SK-N-SH (cell line): ENCODE results near the gene VWA3B. TPM values are rescaled to one million over a fixed set of nuclear protein-coding genes. Genes with fewer than 3 reads are reported as not detected.

Source experiments
- CTCF ChIA-PET: fragments of 300-600, 350-600 bp; formaldehyde crosslinking; extraction: SDS; loops from one replicate; lab custom pipeline; 2021; lab: Yijun Ruan, JAX
- POLR2A ChIA-PET: fragments of 350-600 bp; sonication (Branson Sonifier 250); formaldehyde crosslinking; extraction: SDS; loops from one replicate; lab custom pipeline; 2020; ENCODE audit warnings: antibody characterized with exemption, inconsistent platforms; lab: Yijun Ruan, JAX
- DNase-seq: peaks from one replicate; pipeline ENCODE4 v3.0.0; 2012
- H2AFZ ChIP-seq: fragments of 200-600 bp; sonication (generic); 2 replicates; pipeline ENCODE4 v1.8.1; 2016; ENCODE audit warnings: antibody characterized with exemption, mild to moderate bottlenecking, low read depth
- H3F3A ChIP-seq: fragments of 200-600 bp; sonication (generic); replicated peaks from 2 replicates; pipeline ENCODE3; 2016; ENCODE audit warnings: antibody characterized with exemption, mild to moderate bottlenecking; ENCODE audit not compliant: insufficient read depth
- H3K27ac ChIP-seq, 2 experiments: fragments of 200-500 bp in 1 of 2; fragments of 200-600 bp in 1 of 2; sonication (Bioruptor generic) in 1 of 2; sonication (generic), shearing (Covaris generic) in 1 of 2; 2 replicates each; pipeline versions ENCODE4 v1.5.1 to v1.6.1; 2014 to 2016; ENCODE audit warnings: low read depth in 2 of 2, inconsistent platforms in 1 of 2, low read length in 1 of 2, mild to moderate bottlenecking in 1 of 2, mixed read lengths in 1 of 2
- H3K27me3 ChIP-seq: fragments of 200-600 bp; sonication (generic), shearing (Covaris generic); 2 replicates; pipeline ENCODE4 v1.6.1; 2016; ENCODE audit warnings: mixed run types; ENCODE audit not compliant: insufficient read depth
- H3K36me3 ChIP-seq, 2 experiments: fragments of 200-500 bp in 1 of 2; fragments of 200-600 bp in 1 of 2; sonication (Bioruptor generic) in 1 of 2; sonication (generic) in 1 of 2; replicated peaks in 1 of 2; 2 replicates each; pipeline versions ENCODE3 to v1.5.1; 2014 to 2016; ENCODE audit warnings: low read length in 1 of 2, mild to moderate bottlenecking in 1 of 2; ENCODE audit not compliant: insufficient read depth in 2 of 2, control insufficient read depth in 1 of 2
- H3K4me1 ChIP-seq, 2 experiments: fragments of 200-500 bp in 1 of 2; fragments of 200-600 bp in 1 of 2; sonication (Bioruptor generic) in 1 of 2; sonication (generic), shearing (Covaris generic) in 1 of 2; 2 replicates each; pipeline versions ENCODE4 v1.5.1 to v1.6.1; 2014 to 2016; ENCODE audit warnings: low read depth in 1 of 2, low read length in 1 of 2, mixed run types in 1 of 2; ENCODE audit not compliant: insufficient read depth in 2 of 2, control insufficient read depth in 1 of 2
- H3K4me2 ChIP-seq: fragments of 200-600 bp; sonication (generic), shearing (Covaris generic); 2 replicates; pipeline ENCODE4 v1.6.1; 2017; ENCODE audit warnings: mixed run types
- H3K4me3 ChIP-seq, 2 experiments: fragments of 200-500 bp in 1 of 2; fragments of 200-600 bp in 1 of 2; sonication (Bioruptor generic) in 1 of 2; sonication (generic), shearing (Covaris generic) in 1 of 2; 2 replicates each; pipeline versions ENCODE4 v1.5.1 to v1.8.1; 2014 to 2016; ENCODE audit warnings: low read depth in 2 of 2, inconsistent platforms in 1 of 2, low read length in 1 of 2, mild to moderate bottlenecking in 1 of 2, mixed read lengths in 1 of 2, moderate library complexity in 1 of 2
- H3K79me2 ChIP-seq: fragments of 200-600 bp; sonication (generic); 2 replicates; pipeline ENCODE4 v1.8.1; 2017; ENCODE audit warnings: mild to moderate bottlenecking; ENCODE audit not compliant: insufficient read depth
- H3K9ac ChIP-seq: fragments of 200-600 bp; sonication (generic); 2 replicates; pipeline ENCODE4 v1.6.1; 2017; ENCODE audit warnings: mixed run types
- H3K9me2 ChIP-seq: fragments of 200-600 bp; sonication (generic); 2 replicates; pipeline ENCODE4 v1.6.1; 2017; ENCODE audit warnings: mixed run types
- H3K9me3 ChIP-seq: fragments of 200-600 bp; sonication (generic); 2 replicates; pipeline ENCODE4 v1.6.1; 2017; ENCODE audit warnings: mixed run types, mild to moderate bottlenecking, moderate library complexity
- H4K20me1 ChIP-seq: fragments of 200-600 bp; sonication (generic); 2 replicates; pipeline ENCODE4 v1.6.1; 2017; ENCODE audit warnings: mild to moderate bottlenecking, mixed run types; ENCODE audit not compliant: insufficient read depth
- FOSL2 ChIP-seq: IDR thresholded peaks from 2 replicates; pipeline ENCODE4 v1.4.0; 2012; ENCODE audit warnings: low read depth, mild to moderate bottlenecking, moderate library complexity, borderline replicate concordance
- FOXJ3 ChIP-seq: sonication (generic); formaldehyde crosslinking; IDR thresholded peaks from 2 replicates; pipeline ENCODE4 v1.5.1; 2020; ENCODE audit warnings: mild to moderate bottlenecking, missing genetic modification reagents
- JUND ChIP-seq: IDR thresholded peaks from 2 replicates; pipeline ENCODE4 v1.4.0; 2012
- NFIC ChIP-seq: IDR thresholded peaks from 2 replicates; pipeline ENCODE4 v1.4.0; 2012; ENCODE audit warnings: borderline replicate concordance
- RXRA ChIP-seq: IDR thresholded peaks from 2 replicates; pipeline ENCODE4 v1.4.0; 2012; ENCODE audit warnings: low read depth, mild to moderate bottlenecking, borderline replicate concordance
- YY1 ChIP-seq: IDR thresholded peaks from 2 replicates; pipeline ENCODE4 v1.4.0; 2012; ENCODE audit warnings: low read depth, mild to moderate bottlenecking
- WGBS: methylation state at CpG from one replicate; pipeline ENCODE4 v1.1.6; 2017; ENCODE audit warnings: low lambda C conversion rate; 5-methylcytosine and 5-hydroxymethylcytosine counted together
- polyA plus RNA-seq, 3 experiments: library from polyadenylated mRNA; depleted of rRNA; stranded (reverse); fragments of >200 nt; gene quantifications; 2 replicates each; pipeline ENCODE4 v1.2.3, GENCODE V29; 2012
- TF ChIP-seq, protein P1 (sequence below): fragments of 150-350 bp; IDR thresholded peaks from 2 replicates; pipeline ENCODE4 v1.6.1; 2016; ENCODE audit warnings: mild to moderate bottlenecking, low read depth, low read length
- TF ChIP-seq, protein P2 (sequence below): IDR thresholded peaks from 2 replicates; pipeline ENCODE4 v1.6.1; 2012; ENCODE audit warnings: mild to moderate bottlenecking, low read depth, low read length, moderate library complexity
- TF ChIP-seq, protein P3 (sequence below): IDR thresholded peaks from 2 replicates; pipeline ENCODE4 v1.4.0; 2012; ENCODE audit warnings: low read depth, borderline replicate concordance

VWA3B gene
- polyA plus RNA-seq, 1 of the 3 experiments (the other 2 are of a cell fraction) = not detected

DNA sequence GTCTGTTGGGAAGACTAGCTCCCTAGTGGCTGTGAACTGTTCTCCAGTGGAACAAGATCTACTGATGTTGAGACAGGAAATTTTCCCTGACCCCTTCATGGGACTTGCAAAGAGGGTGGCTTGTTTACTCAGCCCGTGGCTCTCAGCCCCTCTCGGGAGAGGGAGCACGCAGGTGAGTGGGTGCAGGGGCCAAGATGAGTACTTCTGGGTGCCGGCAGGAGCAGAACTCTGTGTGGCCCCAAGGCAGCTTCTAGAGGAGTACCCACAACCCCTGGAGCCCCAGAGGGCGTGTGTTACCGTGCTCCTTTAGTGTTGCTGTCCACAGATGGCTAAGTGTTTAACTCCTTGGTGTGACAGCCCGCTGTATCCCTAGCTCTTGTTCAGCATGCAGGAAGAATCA, 191.1 kb downstream of the VWA3B start:
- TF ChIP-seq JUND = no peak
- no peak for TF ChIP-seq FOXJ3 (CRISPR knock-in tag)
- no peak for TF ChIP-seq FOSL2
- TF ChIP-seq, protein P1, sequence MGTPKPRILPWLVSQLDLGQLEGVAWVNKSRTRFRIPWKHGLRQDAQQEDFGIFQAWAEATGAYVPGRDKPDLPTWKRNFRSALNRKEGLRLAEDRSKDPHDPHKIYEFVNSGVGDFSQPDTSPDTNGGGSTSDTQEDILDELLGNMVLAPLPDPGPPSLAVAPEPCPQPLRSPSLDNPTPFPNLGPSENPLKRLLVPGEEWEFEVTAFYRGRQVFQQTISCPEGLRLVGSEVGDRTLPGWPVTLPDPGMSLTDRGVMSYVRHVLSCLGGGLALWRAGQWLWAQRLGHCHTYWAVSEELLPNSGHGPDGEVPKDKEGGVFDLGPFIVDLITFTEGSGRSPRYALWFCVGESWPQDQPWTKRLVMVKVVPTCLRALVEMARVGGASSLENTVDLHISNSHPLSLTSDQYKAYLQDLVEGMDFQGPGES = no peak
- no peak for TF ChIP-seq YY1
- no peak for TF ChIP-seq NFIC
- TF ChIP-seq, protein P2, sequence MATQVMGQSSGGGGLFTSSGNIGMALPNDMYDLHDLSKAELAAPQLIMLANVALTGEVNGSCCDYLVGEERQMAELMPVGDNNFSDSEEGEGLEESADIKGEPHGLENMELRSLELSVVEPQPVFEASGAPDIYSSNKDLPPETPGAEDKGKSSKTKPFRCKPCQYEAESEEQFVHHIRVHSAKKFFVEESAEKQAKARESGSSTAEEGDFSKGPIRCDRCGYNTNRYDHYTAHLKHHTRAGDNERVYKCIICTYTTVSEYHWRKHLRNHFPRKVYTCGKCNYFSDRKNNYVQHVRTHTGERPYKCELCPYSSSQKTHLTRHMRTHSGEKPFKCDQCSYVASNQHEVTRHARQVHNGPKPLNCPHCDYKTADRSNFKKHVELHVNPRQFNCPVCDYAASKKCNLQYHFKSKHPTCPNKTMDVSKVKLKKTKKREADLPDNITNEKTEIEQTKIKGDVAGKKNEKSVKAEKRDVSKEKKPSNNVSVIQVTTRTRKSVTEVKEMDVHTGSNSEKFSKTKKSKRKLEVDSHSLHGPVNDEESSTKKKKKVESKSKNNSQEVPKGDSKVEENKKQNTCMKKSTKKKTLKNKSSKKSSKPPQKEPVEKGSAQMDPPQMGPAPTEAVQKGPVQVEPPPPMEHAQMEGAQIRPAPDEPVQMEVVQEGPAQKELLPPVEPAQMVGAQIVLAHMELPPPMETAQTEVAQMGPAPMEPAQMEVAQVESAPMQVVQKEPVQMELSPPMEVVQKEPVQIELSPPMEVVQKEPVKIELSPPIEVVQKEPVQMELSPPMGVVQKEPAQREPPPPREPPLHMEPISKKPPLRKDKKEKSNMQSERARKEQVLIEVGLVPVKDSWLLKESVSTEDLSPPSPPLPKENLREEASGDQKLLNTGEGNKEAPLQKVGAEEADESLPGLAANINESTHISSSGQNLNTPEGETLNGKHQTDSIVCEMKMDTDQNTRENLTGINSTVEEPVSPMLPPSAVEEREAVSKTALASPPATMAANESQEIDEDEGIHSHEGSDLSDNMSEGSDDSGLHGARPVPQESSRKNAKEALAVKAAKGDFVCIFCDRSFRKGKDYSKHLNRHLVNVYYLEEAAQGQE = no peak
- TF ChIP-seq, protein P3, sequence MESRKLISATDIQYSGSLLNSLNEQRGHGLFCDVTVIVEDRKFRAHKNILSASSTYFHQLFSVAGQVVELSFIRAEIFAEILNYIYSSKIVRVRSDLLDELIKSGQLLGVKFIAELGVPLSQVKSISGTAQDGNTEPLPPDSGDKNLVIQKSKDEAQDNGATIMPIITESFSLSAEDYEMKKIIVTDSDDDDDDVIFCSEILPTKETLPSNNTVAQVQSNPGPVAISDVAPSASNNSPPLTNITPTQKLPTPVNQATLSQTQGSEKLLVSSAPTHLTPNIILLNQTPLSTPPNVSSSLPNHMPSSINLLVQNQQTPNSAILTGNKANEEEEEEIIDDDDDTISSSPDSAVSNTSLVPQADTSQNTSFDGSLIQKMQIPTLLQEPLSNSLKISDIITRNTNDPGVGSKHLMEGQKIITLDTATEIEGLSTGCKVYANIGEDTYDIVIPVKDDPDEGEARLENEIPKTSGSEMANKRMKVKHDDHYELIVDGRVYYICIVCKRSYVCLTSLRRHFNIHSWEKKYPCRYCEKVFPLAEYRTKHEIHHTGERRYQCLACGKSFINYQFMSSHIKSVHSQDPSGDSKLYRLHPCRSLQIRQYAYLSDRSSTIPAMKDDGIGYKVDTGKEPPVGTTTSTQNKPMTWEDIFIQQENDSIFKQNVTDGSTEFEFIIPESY = no peak
- no peak for TF ChIP-seq RXRA
- H3K9me2 ChIP-seq = no peaks in the 10 kb centered on the region
- H3K4me3 ChIP-seq = no peak overlapping the region
- H3K4me2 ChIP-seq = no peak overlapping the region
- 31% methylated on average over 5 of the region's 7 CpGs for WGBS
- H3K36me3 ChIP-seq = no peaks in the 10 kb centered on the region
- H3F3A ChIP-seq = no peaks in the 10 kb centered on the region
- H3K9me3 ChIP-seq = no peaks in the 10 kb centered on the region
- no peak overlapping the region for H3K27ac ChIP-seq
- no peaks in the 10 kb centered on the region for H3K79me2 ChIP-seq
- CTCF ChIA-PET = interaction anchor here (2.2 kb wide), 1 partner anchor 9 kb away, joined by 10 read pairs; no protein-coding TSS in a partner anchor
- POLR2A ChIA-PET = no interaction called here
- H4K20me1 ChIP-seq = no peaks in the 10 kb centered on the region
- no peak for DNase-seq
- no peak overlapping the region for H3K9ac ChIP-seq
- peaks cover 0 to 9% of the 10 kb centered on the region in 2 experiments; a peak in 1 of 4 replicates for H3K4me1 ChIP-seq
- no peak overlapping the region for H2AFZ ChIP-seq
- H3K27me3 ChIP-seq = no peaks in the 10 kb centered on the region; the same call in 1 of the 2 replicates
